Epithelial cell of proximal tubule (primary cell): Measurements from ENCODE around the gene SLC6A6. TPM values are rescaled to one million over a fixed set of nuclear protein-coding genes. Genes with fewer than 3 reads are reported as not detected.

ENCODE experiments used
- DNase-seq: peaks from one replicate; pipeline ENCODE4 v3.0.0-alpha.2; 2011; ENCODE audit warnings: low read depth
- H3K4me3 ChIP-seq: 2 replicates; pipeline ENCODE4 v1.5.1; 2011; ENCODE audit warnings: low read depth, mild to moderate bottlenecking, low read length
- total RNA-seq: library from RNA; depleted of rRNA; stranded (reverse); fragments of >200 nt; gene quantifications from 2 replicates; pipeline ENCODE4 v1.2.3, GENCODE V29; 2015
- TF ChIP-seq, protein P1 (sequence below): conservative IDR thresholded peaks from 2 replicates; pipeline ENCODE4 v1.5.1; 2012; ENCODE audit warnings: low read depth, mild to moderate bottlenecking, low read length

Gene SLC6A6
- total RNA-seq, 1 donor from 2014 or later = 27.9 TPM

DNA sequence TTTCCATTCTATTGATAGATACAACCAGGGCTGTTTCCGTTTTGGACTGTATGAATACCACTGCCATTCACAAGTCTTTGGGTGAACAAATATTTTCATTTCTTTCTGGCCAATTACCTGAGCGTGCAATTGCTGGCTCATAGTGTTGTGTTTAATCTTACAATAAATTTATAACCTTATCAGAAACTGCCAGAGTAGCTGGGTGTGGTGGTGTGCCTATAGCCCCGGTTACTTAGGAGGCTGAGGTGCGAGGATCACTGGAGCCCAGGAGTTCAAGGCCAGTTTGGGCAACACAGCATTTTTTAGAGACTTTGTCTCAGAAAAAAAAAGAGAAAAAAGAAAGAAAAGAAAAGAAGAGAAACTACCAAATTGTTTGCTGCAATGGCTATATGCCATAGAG lies 5.4 kb upstream of the SLC6A6 start:
- no peak for DNase-seq
- no peak overlapping the region for H3K4me3 ChIP-seq
- TF ChIP-seq, protein P1, sequence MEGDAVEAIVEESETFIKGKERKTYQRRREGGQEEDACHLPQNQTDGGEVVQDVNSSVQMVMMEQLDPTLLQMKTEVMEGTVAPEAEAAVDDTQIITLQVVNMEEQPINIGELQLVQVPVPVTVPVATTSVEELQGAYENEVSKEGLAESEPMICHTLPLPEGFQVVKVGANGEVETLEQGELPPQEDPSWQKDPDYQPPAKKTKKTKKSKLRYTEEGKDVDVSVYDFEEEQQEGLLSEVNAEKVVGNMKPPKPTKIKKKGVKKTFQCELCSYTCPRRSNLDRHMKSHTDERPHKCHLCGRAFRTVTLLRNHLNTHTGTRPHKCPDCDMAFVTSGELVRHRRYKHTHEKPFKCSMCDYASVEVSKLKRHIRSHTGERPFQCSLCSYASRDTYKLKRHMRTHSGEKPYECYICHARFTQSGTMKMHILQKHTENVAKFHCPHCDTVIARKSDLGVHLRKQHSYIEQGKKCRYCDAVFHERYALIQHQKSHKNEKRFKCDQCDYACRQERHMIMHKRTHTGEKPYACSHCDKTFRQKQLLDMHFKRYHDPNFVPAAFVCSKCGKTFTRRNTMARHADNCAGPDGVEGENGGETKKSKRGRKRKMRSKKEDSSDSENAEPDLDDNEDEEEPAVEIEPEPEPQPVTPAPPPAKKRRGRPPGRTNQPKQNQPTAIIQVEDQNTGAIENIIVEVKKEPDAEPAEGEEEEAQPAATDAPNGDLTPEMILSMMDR = no peak

DNA sequence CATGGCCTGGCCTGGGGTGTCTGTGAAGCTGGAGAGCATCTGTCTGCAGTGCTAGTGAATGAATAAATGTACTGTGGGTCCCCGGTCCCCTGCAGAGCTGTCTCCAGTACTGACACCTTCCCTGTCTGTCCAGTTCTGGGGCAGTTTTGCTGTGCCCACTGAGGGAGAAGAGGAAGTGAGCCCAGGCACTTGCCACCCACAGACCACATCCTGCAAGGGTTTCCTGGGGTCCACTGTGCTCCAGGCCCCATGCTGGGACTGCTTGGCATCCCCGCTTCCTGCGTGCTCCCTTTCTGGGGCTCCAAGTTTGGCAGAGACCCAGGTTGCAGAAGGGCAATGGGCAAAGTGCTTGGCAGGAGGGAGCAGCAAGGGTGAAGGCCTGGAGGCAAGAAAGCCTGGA lies 4.9 kb upstream of the SLC6A6 start:
- no peak overlapping the region for H3K4me3 ChIP-seq
- TF ChIP-seq, protein P1 = no peak
- no peak for DNase-seq

- H3K4me3 ChIP-seq = no peak overlapping the region
- TF ChIP-seq, protein P1 = no peak
- DNase-seq = no peak
Measured at GRCh38 chr3:14397940-14398796, 4.2 kb upstream of the SLC6A6 start.

DNA sequence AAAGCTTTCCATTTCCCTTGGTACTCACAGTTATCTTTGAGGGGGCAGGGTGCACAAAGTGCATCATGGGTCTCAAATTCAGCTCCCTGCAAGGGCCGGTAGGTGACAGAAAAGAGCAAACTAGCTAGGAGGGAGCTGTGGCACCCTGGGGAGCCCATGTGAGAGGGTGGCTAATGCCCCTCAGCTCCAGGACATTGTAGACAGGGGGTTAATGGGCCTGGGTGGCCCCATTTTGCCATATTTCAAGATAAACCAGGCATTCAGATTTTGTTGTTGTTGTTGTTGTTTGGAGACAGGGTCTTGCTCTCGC lies 3.7 kb upstream of the SLC6A6 start:
- TF ChIP-seq, protein P1 = no peak
- H3K4me3 ChIP-seq = no peak overlapping the region
- DNase-seq = no peak

DNA sequence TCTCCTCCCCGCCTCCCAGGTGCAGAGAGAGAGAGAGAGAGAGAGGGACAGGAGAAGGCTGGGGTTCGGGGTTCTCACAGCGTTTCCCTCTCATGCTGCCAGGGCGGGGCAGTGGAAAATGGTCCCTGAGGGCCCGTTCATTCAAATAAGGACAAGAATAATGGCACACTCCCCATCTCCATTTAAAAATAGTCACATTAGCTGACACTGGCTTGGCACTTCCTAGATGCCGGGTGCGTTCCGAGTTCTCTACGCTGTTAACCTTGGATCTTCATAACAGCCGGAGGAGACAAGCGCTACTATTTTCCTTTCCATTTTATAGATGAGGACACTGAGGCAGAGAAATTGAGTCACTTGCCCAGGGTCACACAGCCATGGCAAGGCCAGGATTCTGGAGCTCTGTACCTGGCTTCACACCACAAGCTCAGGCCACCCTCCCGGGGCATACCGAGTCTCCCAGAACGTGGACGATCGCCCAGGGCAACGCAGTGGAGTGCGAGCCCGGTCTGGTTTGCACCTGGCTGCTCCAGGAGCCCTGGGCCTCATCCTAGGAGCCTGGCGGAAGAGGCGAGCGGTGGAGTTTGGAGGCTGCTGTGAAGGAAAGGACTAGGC lies 608 bp upstream of the SLC6A6 start:
- no peak for DNase-seq
- TF ChIP-seq, protein P1 = no peak
- peak overlapping the region; percentile 100 for H3K4me3 ChIP-seq

- TF ChIP-seq, protein P1 = no peak
- no peak for DNase-seq
Measured at GRCh38 chr3:14403619-14404155, 1.3 kb downstream of the SLC6A6 start.

More at GRCh38 chr3:14403619-14404155, 1.3 kb downstream of the SLC6A6 start:
- peak overlapping the region; percentile 100 for H3K4me3 ChIP-seq
